HG03442 (cell line): ENCODE measurements around the gene ALX3.
A peak's percentile ranks its signal among the peaks of the same experiment; 100 is the strongest.

Experiments used
- ATAC-seq: cut with Tn5 transposase; IDR thresholded peaks from one replicate; pipeline ENCODE4 v1.9.1; 2021; ENCODE audit warnings: mild to moderate bottlenecking, moderate library complexity; ENCODE audit not compliant: unreplicated experiment

Gene ALX3

DNA sequence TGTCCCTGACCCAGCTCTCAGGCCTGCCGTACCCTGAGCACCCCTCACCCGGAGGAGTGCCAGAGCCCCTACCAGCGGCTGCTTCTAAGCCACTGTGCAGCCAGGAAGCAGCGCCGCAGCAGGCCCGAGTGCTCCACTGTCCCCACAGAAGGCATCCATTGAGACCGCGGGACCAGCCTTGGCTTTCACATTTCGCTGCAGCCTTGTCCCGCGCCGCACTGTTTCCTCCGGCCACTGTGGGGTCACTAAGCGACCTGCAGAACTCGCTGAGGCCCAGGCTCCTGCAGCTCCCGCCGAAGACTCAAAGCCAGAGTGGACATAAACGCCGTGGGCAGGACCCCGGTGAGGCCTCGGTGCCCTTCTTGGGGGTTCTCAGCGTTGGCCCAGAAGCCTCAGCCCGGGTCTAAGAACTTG, 3.0 kb downstream of the ALX3 start:
- ATAC-seq = no peak

DNA sequence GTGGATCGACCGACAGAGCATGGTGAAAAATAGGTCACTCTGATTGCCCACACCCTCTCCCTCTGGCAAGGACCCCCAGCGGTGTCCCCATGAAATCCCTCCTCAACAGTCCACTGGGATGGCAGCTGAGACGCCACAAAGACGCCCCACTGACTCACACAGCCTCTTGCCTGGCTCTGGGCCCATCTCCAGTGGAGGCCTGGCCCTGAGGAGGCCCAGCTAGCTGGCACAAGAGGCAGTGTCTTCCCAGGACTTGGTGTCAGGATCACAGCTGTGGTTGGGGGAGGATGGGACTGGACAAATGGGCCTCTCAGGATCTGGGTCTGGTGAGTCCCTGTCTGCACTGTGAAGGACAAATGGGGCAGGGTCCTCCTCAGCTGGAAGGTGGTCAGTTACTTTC, 4.6 kb downstream of the ALX3 start:
- ATAC-seq = no peak

DNA sequence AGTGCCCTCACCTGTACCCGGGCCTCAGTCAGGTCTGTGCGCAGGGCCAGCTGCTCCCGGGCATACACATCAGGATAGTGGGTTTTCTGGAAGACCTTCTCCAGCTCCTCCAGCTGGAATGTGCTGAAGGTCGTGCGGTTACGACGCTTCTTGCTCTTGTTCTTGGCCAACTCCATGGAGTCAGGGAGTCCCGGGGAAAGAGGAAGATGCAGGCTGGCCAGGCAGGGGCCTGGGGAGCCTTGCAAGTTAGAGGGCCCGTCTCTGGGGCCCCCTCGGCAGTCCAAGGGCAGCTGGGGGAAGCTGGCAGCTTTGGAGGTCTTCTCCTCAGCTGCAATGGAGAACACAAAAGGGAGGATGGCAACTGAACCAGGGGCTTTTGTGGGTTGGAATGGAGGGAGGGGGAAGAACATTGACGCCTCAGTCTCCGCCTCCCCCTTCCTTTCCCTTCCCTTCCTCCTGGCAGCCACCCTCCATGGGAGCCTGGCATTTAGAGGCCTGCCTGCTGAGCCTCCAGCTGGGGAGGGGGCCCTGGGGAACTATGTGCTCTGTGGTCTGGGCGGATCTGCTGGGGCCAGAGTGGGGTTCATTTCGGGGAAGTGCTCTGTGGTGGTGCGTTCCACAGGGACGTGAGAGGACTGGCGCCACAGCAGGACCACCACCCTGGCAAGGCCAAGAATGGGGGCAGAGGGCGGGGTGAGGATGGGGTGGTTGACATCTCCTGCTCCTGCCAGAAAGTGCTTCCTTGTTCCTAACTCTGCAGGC, 5.7 kb downstream of the ALX3 start:
- ATAC-seq = no peak

DNA sequence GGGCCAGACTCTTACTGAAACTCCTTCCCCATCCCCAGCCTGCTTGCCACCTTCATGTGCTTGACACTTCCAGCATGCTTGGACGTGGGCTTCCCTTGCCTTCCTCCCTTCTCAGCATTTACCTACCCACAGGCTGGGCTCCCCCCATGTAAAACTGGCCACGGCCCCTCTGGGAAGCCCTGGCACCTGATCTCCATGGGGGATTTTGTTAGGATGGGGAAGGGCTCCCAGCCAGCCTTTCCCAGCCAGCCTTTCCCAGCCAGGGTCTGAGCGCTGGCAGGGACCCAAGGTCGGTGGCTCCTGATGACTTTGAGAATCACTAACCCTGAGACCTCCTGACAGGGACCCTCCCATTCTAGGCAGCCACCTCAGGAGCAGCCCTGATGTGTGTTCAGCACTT, 6.7 kb downstream of the ALX3 start:
- ATAC-seq = no peak

DNA sequence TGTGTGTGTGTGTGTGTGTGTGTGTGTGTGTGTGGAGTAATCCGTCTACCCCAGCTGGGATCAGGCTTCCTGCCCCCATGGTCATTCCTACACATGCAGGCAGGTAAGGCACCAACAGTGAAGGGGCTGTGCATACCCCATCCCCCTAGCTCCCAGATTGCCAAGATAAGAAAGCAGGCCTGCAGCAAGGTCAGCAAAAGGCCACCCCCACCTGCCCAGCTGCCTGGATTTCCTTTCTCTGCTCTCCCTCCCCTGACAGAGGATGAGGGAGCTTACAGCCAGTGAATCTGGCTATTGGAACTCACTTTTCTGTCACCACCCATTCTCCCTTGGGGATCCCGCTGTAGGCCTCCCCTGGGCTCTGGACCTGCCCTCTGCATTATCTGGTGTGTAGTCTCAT, 7.9 kb downstream of the ALX3 start:
- no peak for ATAC-seq

DNA sequence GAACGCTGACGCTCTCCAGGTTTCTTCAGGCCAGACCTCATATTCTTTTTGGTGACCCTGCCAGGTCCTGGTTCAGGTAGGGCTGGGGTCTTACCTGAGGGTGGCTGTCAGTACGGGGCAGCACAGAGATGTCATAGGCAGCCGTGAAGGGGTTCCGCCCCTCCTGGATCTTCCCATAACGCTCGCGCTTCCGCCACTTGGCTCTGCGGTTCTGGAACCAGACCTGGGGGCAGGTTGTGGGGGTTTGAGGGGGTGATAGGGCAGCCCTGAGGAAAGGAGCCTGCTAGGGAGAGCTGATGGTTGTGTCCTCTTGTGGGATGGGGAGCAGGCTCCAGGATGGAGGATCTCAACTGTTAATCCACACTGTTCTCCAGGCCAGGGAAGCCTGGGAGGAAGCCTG, 9.1 kb downstream of the ALX3 start:
- no peak for ATAC-seq

DNA sequence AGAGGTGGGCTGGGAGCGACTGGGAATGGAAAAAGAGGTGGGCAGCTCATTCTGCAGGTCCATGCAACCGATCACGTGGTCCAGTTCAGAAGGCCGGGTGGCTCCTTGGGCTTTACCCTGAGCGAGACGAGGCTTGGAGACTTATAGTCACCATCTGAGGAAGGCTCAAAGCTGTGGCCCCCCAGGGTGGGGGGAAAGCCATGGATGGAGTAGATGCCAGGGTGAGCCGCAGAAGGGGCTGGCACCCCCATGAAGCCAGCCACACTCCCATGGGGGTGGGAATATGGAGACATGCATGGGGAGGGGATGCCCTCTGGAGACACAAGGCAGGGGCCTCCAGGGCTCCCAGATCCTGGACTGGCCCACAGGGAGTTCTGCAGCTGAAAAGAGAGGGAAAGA, 9.8 kb downstream of the ALX3 start:
- ATAC-seq = no peak

DNA sequence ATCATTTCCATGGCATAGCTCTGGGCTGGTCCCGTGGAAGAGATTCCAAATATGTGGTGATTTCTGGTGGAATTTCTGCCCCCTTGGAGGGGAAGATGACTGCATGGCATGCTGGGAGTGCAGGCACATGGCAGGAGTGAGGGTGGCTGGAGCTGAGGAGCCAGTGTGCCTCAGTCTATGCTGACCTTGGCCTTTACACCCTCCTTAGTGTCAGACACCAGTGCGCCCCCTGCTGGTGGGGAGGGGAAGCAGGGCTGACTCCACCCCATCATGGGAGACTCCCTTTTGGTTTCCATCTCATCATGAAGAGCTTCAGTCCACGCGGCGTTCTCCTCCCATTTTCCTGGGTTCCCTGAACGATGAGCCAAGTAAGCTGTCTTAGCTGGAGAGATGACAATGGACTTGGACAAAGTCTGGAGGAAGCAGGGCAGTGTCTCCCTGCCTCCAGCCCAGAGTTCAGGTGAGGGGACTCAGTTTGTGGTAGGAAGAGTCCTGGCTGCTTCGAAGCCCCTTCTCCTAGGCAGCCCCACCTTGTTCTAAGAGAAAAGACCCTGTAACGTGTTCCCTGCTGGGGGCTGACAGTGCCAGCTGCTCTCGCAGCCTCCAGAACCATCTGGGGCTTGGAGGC, 10.3 kb downstream of the ALX3 start:
- peak; percentile 68 for ATAC-seq

DNA sequence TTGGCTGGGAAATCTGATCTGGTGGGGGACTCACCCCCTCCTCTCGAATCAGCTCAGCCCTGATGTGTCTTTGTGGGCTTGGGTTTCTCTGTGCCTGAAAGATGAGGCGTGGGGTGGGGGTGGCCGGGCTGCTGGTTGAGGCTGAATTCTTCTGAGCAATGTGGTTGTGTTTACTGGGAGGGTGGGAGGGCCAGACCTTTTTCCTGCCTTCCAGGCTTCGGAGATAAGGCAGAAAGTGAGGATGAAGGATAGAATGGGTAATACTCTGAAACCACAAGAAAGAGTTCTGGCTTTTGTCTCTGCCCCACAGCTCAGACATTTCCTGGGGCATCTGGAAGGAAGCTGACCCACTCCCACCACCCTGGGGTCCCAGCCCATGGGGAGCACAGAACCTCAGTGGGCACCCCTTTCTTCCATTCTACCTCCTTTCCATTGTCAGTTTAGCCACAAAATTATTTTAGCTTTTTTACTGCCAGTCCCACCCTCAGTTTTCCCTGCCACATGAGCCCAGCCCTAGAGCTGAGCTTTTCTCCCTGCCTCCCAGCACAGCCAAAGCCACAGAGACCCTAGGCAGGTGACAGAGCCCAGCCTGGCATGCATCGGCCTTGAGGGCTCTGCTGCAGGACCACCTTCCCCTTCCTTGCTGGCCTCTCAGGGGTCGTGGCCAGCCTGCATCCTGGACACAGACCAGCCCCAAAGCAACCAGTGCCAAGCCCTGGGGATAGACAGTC, 11.2 kb downstream of the ALX3 start:
- ATAC-seq = no peak

DNA sequence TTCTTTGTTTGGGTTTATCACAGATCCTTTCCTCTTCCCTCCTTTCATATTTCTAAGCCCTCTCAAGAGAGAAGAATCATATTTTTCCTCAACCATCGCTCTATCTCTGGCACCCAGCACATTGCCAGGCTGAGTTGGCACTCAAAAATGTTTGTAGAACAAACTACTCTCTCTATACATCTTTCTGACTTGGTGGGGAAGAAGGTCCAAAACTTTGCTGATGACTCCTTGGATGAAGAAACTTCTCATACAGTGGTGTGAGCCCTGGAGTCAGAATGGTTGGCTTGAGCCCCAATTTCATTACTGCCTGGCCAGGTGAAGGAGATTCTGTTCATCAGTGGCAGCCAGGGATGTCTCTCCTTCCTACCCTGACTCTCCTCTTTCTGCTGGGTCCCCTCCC, 11.9 kb downstream of the ALX3 start:
- no peak for ATAC-seq

DNA sequence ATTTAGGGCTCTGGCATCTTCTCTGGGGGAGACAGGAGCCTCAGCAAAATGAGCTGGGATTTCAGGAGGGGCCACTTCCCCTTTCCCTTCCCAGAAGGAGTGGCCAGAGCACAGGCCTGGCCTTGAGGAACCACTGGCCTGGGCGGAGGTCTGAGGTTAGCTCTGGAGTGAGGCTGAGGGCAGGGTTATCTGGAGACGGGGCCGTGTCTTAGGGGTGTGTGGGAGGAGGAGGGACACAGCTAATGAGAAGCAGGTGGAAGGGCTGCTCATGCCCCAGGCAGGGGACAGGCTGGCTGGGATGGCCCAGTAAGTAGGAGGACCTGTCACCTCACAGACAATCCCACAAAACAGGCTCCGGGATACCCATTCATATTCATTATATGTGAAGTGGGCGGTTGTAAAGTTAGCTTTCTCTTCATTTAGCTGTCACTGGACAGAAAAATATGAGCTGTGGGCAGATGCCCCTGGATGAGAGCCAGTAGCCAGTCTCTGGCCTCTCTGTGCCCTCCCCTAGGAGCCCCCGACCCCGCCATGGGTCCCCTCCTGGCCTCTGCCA, 12.4 kb downstream of the ALX3 start:
- ATAC-seq = no peak

DNA sequence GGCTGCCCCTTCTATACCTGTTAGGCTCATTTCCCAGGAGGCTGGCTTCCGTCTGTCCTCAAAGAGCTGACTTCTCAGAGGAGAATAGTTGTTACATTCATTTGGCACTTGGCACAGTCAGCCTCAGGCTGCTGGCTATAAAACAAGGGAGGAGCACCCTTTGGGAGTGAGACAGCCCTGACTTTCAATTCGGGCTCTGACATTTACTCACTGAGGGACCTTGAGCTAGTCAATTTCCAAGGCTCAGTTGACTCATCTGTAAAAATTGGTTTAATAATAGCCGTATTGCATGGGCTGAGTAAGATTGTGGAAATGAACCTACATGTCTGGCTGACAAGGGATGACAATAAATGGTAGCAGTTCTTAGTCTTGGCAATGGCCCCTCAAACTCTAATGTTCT, 13.7 kb downstream of the ALX3 start:
- no peak for ATAC-seq

DNA sequence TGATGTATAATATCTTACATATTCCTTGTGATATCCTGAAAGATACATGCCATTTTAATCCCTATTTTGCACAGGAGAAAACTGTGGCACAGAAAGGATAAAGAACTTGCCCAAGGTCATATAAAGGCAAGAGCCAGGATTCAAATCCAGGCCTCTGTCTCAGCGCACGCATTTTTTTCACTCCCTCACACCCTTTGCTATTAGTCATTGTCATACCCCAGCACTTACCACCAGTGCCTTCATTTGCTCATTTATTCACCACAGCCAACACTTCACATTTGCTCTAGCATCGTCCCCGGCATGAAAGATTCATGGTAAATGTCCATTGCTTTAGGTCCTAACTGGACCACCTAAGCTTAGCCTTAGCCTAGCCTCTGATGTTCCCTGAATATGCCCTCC, 14.2 kb downstream of the ALX3 start:
- ATAC-seq = no peak

DNA sequence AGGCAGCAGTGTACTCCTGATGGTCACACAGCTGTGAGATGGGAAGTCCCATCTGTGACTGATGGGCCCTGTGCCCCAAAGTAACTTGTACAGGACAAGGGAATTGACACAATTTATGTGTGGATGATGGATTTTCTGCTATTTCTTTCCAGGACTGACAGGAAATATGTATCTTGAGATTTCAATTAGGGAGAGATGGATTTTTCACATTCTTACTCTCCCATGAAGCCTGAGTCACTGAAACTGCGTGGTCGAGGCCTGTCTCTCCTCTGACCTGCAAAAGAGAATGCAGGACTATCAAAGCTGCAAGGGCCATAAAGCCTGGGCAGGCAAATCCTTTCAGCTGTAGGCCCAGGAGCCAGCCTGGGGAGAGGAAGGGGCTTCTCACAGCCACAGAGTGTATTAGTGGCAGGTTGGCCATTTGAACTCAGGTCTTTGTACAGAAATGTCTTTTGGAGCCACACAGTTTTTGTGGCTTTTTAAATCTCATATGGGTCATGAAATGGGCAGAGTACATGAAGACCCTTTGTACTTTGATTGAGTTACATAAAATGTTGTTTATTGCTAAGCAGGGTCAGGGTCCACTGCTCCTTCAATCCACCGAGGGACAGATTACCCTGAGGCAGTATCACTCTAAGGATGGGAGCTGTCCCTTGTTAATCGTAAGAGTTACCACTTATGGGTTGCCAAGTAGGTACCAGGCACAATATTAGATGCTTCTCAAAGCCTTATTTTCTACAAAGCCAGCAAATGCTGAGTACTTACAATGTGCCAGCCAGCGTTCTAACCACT, 14.8 kb downstream of the ALX3 start:
- ATAC-seq = no peak

DNA sequence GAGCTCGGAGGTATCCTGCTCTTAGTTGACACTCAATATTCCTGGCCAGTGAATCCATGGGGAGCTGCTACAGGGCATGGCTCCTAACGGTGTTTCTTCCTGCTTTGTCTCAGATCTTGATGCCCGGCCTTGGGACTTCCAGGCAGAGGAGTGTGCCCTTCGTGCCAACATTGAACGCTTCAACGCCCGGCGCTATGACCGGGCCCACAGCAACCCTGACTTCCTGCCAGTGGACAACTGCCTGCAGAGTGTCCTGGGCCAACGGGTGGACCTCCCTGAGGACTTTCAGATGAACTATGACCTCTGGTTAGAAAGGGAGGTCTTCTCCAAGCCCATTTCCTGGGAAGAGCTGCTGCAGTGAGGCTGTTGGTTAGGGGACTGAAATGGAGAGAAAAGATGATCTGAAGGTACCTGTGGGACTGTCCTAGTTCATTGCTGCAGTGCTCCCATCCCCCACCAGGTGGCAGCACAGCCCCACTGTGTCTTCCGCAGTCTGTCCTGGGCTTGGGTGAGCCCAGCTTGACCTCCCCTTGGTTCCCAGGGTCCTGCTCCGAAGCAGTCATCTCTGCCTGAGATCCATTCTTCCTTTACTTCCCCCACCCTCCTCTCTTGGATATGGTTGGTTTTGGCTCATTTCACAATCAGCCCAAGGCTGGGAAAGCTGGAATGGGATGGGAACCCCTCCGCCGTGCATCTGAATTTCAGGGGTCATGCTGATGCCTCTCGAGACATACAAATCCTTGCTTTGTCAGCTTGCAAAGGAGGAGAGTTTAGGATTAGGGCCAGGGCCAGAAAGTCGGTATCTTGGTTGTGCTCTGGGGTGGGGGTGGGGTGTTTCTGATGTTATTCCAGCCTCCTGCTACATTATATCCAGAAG, 16.7 kb downstream of the ALX3 start:
- ATAC-seq = no peak

DNA sequence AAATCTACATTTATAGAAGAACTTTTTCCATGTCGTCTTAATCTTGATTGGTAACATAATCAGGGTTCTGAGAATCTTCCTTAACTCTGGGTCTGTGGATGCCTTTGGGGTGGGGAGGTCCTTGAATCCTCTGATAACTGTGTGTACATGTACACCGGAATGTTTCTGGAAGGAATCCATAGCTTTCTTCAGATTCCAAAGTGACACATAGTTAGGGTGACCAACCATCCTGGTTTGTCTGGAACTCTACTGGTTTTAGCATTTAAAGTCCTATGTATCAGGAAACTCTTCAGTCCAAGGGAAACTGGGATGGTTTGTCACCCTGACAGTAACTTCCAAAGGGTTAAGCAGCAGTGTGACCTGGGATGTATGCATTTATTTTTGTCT, 19.2 kb downstream of the ALX3 start:
- ATAC-seq = no peak

DNA sequence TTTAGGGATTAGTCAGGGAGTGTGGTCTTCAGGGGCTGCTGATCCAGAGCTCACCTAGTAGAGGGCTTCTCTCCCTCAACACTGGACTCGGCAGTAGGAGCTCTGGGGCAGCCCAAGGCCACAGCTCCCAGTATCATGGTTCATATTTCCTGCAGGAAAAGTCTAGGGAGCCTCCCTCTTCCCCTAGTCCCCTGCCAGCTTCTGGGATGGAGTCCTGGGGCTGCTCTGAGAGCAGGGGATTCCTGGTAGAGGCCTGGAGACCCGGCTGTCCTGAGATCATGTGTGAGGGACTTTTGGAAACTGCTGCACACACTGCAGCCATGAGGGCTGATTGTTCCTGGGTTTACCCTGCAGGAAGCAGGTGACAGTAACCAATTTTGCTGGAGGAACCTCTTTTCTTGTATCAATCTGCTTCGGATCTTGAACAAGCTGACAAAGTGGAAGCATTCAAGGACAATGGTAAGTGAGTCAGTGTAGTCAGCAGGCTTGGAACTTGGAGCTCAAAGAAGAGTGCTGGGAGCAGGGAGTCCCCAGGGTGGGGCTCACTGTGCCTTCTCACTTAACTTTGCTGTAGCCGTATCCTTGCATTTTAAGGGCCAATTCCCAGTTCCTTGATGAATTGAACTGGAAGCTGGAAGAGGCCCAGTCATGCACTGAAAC, 19.7 kb downstream of the ALX3 start:
- no peak for ATAC-seq

DNA sequence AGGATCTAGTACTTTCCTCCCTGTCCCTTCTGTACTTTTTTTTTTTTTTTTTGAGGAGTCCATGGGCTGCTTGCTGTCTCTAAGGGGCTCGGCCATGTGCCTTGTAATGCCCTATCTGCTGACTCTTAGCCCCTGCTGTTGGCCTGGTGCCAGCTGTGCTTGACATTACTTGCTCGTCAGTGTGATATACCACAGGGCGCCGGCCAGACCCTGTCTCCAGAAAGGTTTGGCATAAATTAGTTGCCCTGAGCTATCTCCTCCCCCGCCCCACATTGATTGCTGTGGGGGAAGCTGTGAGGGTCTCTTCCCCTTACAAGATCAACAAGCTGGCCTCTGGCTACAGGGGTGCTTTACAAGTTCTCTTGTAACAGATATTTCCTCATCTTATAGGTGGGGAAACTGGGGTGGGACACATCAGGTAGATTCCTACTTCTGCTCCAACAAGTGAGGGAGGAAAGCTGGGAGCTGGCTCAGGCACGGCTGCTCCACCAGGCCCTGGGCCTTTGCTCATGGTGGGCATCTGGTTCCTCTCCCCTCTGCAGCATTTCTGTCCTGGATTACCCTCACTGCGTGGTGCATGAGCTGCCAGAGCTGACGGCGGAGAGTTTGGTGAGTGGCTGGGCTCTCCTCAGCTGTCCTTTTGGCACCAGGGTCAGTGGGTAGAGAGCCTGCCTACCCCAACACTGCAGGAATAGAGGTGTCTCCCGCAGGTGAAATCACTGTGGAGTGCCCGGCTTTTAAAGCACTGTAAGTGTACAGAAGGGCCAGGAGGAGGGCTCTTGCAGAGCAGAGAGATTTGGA, 20.5 kb downstream of the ALX3 start:
- no peak for ATAC-seq
